Upper lobe of left lung (tissue), 4 donors: Measurements from ENCODE around the gene LIN52.

Experiments used
- POLR2A ChIP-seq, 4 donors: fragments of 450-650 bp; IDR thresholded peaks; one replicate each; pipeline ENCODE4 v1.5.1; 2016 to 2017; ENCODE audit warnings: antibody characterized with exemption in 4 of 4, mild to moderate bottlenecking in 2 of 4
- TF ChIP-seq, protein P1 (sequence below), 6 experiments: fragments of 450-650 bp in 4 of 6; fragments of 200-600 bp in 2 of 6; sonication (generic) in 2 of 6; IDR thresholded peaks; one replicate each; pipeline ENCODE4 v1.5.1; 2016 to 2019; ENCODE audit warnings: antibody characterized with exemption in 6 of 6

- TF ChIP-seq, protein P1, sequence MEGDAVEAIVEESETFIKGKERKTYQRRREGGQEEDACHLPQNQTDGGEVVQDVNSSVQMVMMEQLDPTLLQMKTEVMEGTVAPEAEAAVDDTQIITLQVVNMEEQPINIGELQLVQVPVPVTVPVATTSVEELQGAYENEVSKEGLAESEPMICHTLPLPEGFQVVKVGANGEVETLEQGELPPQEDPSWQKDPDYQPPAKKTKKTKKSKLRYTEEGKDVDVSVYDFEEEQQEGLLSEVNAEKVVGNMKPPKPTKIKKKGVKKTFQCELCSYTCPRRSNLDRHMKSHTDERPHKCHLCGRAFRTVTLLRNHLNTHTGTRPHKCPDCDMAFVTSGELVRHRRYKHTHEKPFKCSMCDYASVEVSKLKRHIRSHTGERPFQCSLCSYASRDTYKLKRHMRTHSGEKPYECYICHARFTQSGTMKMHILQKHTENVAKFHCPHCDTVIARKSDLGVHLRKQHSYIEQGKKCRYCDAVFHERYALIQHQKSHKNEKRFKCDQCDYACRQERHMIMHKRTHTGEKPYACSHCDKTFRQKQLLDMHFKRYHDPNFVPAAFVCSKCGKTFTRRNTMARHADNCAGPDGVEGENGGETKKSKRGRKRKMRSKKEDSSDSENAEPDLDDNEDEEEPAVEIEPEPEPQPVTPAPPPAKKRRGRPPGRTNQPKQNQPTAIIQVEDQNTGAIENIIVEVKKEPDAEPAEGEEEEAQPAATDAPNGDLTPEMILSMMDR (IDR thresholded peaks at IDR 0.05) = no peak
- TF ChIP-seq POLR2A (IDR thresholded peaks at IDR 0.05) = no peak
Measured at GRCh38 chr14:74133833-74134481, 49.2 kb downstream of the LIN52 start.
